Measurements from ENCODE around the gene DDIT4. TPM values are rescaled to one million over a fixed set of nuclear protein-coding genes. Genes with fewer than 3 reads are reported as not detected.

The DDIT4 gene
- total RNA-seq, 1 experiment from 2014 or later = 462 TPM

DNA sequence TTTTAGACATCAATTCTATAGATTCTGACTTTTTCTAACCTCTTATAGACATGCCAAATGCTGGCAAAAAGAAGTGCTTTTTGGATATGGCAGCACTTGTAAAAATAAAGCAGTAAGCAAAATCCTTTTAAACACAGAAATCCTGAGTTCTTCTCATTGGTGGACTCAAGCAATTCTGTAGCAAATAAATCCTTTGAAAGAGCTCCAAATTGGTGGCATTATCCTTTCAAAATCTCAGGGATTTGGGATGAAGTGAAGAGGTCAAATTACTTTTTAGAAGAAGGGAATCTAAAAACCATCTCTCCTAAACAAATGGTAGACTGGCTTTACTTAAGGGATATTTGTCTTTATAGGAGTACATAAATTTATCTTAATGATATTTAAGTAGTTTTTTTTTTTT is 40.1 kb upstream of the DDIT4 start (continued):
- TF ChIP-seq TCF7L2 (IDR thresholded peaks at IDR 0.05; ENCODE audit: borderline replicate concordance, extremely low read depth, insufficient read depth, insufficient read length) = no peak
- TF ChIP-seq, protein P1, sequence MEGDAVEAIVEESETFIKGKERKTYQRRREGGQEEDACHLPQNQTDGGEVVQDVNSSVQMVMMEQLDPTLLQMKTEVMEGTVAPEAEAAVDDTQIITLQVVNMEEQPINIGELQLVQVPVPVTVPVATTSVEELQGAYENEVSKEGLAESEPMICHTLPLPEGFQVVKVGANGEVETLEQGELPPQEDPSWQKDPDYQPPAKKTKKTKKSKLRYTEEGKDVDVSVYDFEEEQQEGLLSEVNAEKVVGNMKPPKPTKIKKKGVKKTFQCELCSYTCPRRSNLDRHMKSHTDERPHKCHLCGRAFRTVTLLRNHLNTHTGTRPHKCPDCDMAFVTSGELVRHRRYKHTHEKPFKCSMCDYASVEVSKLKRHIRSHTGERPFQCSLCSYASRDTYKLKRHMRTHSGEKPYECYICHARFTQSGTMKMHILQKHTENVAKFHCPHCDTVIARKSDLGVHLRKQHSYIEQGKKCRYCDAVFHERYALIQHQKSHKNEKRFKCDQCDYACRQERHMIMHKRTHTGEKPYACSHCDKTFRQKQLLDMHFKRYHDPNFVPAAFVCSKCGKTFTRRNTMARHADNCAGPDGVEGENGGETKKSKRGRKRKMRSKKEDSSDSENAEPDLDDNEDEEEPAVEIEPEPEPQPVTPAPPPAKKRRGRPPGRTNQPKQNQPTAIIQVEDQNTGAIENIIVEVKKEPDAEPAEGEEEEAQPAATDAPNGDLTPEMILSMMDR (IDR thresholded peaks at IDR 0.05 in 2 of 3, conservative IDR thresholded peaks at IDR 0.05 in 1 of 3; ENCODE audit: borderline replicate concordance in 1 of 3, insufficient read depth in 1 of 3, low read depth in 2 of 3, low read length in 2 of 3) = no peak
- no peak for TF ChIP-seq CEBPB (IDR thresholded peaks at IDR 0.05; ENCODE audit: low read depth)
- TF ChIP-seq CBX3 (IDR thresholded peaks at IDR 0.05; ENCODE audit: low read depth) = no peak
- TF ChIP-seq, protein P2, sequence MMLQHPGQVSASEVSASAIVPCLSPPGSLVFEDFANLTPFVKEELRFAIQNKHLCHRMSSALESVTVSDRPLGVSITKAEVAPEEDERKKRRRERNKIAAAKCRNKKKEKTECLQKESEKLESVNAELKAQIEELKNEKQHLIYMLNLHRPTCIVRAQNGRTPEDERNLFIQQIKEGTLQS (IDR thresholded peaks at IDR 0.05) = no peak
- no peak for TF ChIP-seq SRF (IDR thresholded peaks at IDR 0.05; ENCODE audit: low read depth)
- TF ChIP-seq ZFX (IDR thresholded peaks at IDR 0.05) = no peak
- no peak for TF ChIP-seq RAD21 (IDR thresholded peaks at IDR 0.05; ENCODE audit: low read depth)
- TF ChIP-seq JUND (IDR thresholded peaks at IDR 0.05) = no peak

- H4K20me1 ChIP-seq (ENCODE audit: insufficient read depth) = no peaks in the 10 kb centered on the region
- H3K4me2 ChIP-seq (ENCODE audit: low read length) = no peak overlapping the region
- H3K9me3 ChIP-seq (ENCODE audit: control insufficient read depth in 1 of 2, insufficient read depth in 1 of 2, low read depth in 1 of 2, low read length in 2 of 2) = no peaks in the 10 kb centered on the region
- no peak overlapping the region for H3K4me3 ChIP-seq (replicated peaks in 1 of 2; ENCODE audit: low read depth in 1 of 2, low read length in 2 of 2)
- H3K36me3 ChIP-seq (ENCODE audit: control insufficient read depth in 1 of 2, insufficient read depth in 2 of 2, low read length in 2 of 2) = peaks cover 4 to 26% of the 10 kb centered on the region in 2 experiments; a peak in 3 of 4 replicates
- H3K27me3 ChIP-seq (ENCODE audit: insufficient read depth, low read length) = no peaks in the 10 kb centered on the region
- TF ChIP-seq JUND (IDR thresholded peaks at IDR 0.05) (no peak), ZBTB33 (IDR thresholded peaks at IDR 0.05; ENCODE audit: extremely low read depth, insufficient replicate concordance, low read length) (no peak), YY1 (IDR thresholded peaks at IDR 0.05; ENCODE audit: extremely low read depth, insufficient replicate concordance, low read depth, low read length) (no peak), SP1 (IDR thresholded peaks at IDR 0.05; ENCODE audit: low read depth) (no peak), POLR2A (IDR thresholded peaks at IDR 0.05; ENCODE audit: borderline replicate concordance, extremely low read depth, insufficient read depth, insufficient read length) (no peak)
- H3K79me2 ChIP-seq (ENCODE audit: insufficient read depth, low read length) = peaks cover 3% of the 10 kb centered on the region; the same call in 1 of the 2 replicates
- no peak overlapping the region for H3K9ac ChIP-seq (ENCODE audit: low read length)
- H2AFZ ChIP-seq (ENCODE audit: low read depth, low read length, poor library complexity, severe bottlenecking) = no peak overlapping the region
- no TSS peak for BruUV-seq (replicated peaks)
- intact Hi-C loops (cut with micrococcal nuclease) = no loop called here
- H3K4me1 ChIP-seq (ENCODE audit: control insufficient read depth in 1 of 2, insufficient read depth in 2 of 2, low read length in 2 of 2) = no peaks in the 10 kb centered on the region
- no peak for DNase-seq (ENCODE audit: low read depth, low spot score)
- POLR2A ChIA-PET = no interaction called here
- no peak for ATAC-seq
- RAD21 ChIA-PET (ENCODE audit: low non-redundant PET in 1 of 2, low total read pairs in 2 of 2, uncharacterized antibody in 2 of 2, unreplicated experiment in 2 of 2) = no interaction called here
- no peak overlapping the region for H3K27ac ChIP-seq (ENCODE audit: low read depth, low read length)
- H3K9me2 ChIP-seq (ENCODE audit: insufficient read depth) = no peaks in the 10 kb centered on the region
- CTCF ChIA-PET = no interaction called here
Measured at GRCh38 chr10:72234560-72235095, 39.1 kb upstream of the DDIT4 start.

All from HCT116 (cell line).